Breast epithelium (tissue), 3 donors: Measurements from ENCODE around the gene ATP9A.
"Not testable (repeated sequence)": the region's sequence is repeated elsewhere in the genome, so short reads cannot be mapped to it uniquely, and the experiment has no call there.

Source experiments
- CTCF ChIP-seq, 3 donors: fragments of 450-650 bp; IDR thresholded peaks; one replicate each; pipeline ENCODE4 v1.5.1; 2016 to 2017; ENCODE audit warnings: antibody characterized with exemption in 3 of 3, mild to moderate bottlenecking in 3 of 3, moderate library complexity in 3 of 3
- POLR2AphosphoS5 ChIP-seq, 3 donors: sonication (generic); formaldehyde crosslinking; IDR thresholded peaks; one replicate each; pipeline ENCODE4 v1.6.1; 2017; ENCODE audit warnings: antibody characterized with exemption in 3 of 3

DNA sequence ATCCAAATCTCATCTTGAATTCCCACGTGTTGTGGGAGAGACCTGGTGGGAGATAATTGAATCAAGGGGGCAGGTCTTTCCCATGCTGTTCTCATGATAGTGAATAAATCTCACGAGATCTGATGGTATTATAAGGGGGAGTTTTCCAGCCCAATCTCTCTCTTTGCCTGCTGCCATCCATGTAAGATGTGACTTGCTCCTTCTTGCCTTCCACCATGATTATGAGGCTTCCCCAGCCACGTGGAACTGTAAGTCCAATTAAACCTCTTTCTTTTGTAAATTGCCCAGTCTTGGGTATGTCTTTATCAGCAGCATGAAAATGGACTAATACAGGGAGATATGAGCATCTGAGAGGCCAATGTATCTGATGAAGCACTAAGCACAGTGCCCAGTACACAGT is 199.7 kb downstream of the ATP9A start:
- TF ChIP-seq CTCF, POLR2AphosphoS5 (IDR thresholded peaks at IDR 0.05): not testable (repeated sequence)
